Type B pancreatic cell (in vitro differentiated cells): ENCODE data around the gene SNX30. TPM values are rescaled to one million over a fixed set of nuclear protein-coding genes. Genes with fewer than 3 reads are reported as not detected.

Experiments used
- DNase-seq: peaks from one replicate; pipeline ENCODE4 v3.0.0; 2021; ENCODE audit warnings: mixed read lengths; ENCODE audit not compliant: unreplicated experiment; ENCODE audit errors: extremely low spot score
- H3K27ac Mint-ChIP-seq: 2 replicates; pipeline ENCODE4 v1.8.0; 2021; ENCODE audit warnings: mild to moderate bottlenecking, mixed read lengths
- H3K27me3 Mint-ChIP-seq: 2 replicates; pipeline ENCODE4 v1.8.0; 2021; ENCODE audit warnings: mixed read lengths
- H3K36me3 Mint-ChIP-seq: 2 replicates; pipeline ENCODE4 v1.8.0; 2021; ENCODE audit warnings: mixed read lengths
- H3K4me1 Mint-ChIP-seq: one replicate; pipeline ENCODE4 v1.8.0; 2021; ENCODE audit warnings: mixed read lengths; ENCODE audit not compliant: unreplicated experiment
- H3K4me3 Mint-ChIP-seq: 2 replicates; pipeline ENCODE4 v1.8.0; 2021; ENCODE audit warnings: mild to moderate bottlenecking, mixed read lengths
- H3K9me3 Mint-ChIP-seq: 2 replicates; pipeline ENCODE4 v1.8.0; 2021; ENCODE audit warnings: mixed read lengths
- total RNA-seq: library from RNA; stranded (reverse); gene quantifications from 2 replicates; pipeline ENCODE4 v1.2.1, GENCODE V29; 2021; ENCODE audit warnings: low replicate concordance
- TF ChIP-seq, protein P1 (sequence below): fragments of 200-600 bp; sonication (generic); conservative IDR thresholded peaks from 2 replicates; pipeline ENCODE4 v1.5.0; 2021; ENCODE audit warnings: antibody characterized with exemption, mild to moderate bottlenecking

SNX30 gene
- total RNA-seq, 1 donor from 2014 or later: 10.6 TPM

DNA sequence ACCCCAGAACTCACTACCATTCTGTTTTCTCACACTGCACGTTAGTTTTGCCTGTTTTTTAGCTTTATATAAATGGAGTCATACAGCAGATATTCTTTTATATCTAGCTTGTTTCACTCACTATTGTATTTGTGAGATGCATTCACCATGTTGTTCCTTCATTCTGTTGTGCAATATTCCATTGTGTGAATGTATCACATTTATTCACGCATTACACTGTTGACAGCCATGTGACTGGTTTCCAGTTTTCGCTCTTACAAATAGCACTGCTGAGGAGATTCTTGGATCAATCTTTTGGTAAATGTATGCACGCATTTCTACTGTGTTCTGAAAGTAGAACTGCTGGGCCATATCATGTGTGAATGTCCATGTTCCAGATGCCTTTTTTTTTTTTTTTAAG is 6.4 kb upstream of the SNX30 start:
- Mint-ChIP-seq H3K9me3 (no peaks in the 10 kb centered on the region), H3K4me3 (no peak overlapping the region), H3K36me3 (no peaks in the 10 kb centered on the region), H3K27ac (no peak overlapping the region), H3K27me3 (no peaks in the 10 kb centered on the region), H3K4me1 (no peaks in the 10 kb centered on the region)
- TF ChIP-seq, protein P1, sequence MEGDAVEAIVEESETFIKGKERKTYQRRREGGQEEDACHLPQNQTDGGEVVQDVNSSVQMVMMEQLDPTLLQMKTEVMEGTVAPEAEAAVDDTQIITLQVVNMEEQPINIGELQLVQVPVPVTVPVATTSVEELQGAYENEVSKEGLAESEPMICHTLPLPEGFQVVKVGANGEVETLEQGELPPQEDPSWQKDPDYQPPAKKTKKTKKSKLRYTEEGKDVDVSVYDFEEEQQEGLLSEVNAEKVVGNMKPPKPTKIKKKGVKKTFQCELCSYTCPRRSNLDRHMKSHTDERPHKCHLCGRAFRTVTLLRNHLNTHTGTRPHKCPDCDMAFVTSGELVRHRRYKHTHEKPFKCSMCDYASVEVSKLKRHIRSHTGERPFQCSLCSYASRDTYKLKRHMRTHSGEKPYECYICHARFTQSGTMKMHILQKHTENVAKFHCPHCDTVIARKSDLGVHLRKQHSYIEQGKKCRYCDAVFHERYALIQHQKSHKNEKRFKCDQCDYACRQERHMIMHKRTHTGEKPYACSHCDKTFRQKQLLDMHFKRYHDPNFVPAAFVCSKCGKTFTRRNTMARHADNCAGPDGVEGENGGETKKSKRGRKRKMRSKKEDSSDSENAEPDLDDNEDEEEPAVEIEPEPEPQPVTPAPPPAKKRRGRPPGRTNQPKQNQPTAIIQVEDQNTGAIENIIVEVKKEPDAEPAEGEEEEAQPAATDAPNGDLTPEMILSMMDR: no peak
- DNase-seq: no peak

DNA sequence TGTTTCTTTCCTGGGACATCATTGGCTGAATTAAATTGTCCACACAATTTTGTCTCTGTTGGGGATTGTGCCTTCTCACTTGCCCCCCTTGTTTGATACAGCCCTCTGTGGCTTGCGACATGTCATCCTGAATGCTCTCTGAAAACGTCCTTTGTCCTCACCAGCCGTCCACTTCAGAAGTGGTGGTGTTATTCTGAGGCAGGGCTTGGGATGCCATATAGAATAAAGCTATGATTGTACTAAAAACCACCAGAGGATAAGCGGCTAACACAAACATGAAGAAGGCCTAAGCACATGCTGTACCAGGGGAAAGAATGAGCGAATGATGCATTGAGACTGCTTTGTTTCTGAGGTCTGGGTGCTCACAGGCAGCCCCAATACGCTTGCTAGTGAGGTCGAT is 3.5 kb upstream of the SNX30 start:
- Mint-ChIP-seq H3K4me3 (no peak overlapping the region), H3K9me3 (no peaks in the 10 kb centered on the region), H3K27me3 (peaks cover 2% of the 10 kb centered on the region), H3K4me1 (peaks cover 7% of the 10 kb centered on the region), H3K27ac (no peak overlapping the region), H3K36me3 (no peaks in the 10 kb centered on the region)
- TF ChIP-seq, protein P1: no peak
- no peak for DNase-seq

DNA sequence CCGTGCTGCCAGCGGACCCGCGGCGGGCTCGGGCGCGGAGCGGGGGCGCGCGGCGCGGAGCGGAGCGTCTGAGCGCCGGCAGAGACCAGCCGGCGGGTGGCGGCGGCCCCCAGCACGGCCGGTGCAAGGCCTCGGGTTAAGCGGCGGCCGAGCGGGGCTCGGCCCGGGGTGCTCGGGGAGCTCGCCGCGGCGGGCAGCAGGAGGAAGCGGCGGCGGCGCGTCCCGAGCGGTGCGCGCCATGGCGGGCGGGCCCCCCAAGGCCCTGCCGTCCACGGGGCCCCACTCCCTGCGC is 150 bp downstream of the SNX30 start:
- DNase-seq: no peak
- Mint-ChIP-seq H3K4me1 (peaks cover 26% of the 10 kb centered on the region), H3K4me3 (no peak overlapping the region)

DNA sequence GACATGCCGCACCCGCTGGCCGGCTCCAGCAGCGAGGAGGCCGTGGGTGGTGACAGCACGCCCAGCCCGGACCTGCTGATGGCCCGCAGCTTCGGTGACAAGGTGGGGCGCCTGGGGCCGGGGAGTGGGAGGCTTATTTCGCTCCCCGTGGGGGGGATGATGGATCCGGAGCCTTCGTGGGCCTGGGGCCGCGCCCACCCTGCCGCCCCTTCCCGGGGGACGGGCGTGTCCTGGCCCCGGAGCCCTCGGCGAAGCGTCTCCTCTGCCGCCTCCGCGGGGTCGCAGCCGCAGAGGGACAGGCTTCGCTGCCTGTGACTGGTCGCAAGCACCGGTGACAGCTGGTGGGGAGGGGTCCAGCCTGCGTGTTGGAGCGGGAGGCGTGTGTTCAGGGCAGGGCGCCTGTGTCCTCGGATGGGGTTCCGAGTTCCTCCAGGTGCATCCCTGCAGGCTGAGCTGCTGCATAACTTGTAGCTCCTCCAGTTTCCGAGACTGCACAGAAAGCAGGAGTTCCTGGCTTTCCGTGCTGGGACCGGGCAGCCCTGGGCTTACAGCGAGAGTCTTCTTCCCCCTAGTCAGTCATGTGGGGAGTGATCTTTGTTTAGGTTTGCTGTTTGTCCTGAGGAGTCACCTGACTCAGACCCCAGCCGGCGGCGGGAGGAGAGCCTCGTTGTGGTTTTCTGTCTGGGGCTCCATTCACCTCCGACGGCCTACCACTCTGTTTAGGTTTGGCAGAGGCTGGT is 666 bp downstream of the SNX30 start:
- peak; percentile 74 for DNase-seq
- Mint-ChIP-seq H3K36me3 (no peaks in the 10 kb centered on the region), H3K4me1 (peaks cover 26% of the 10 kb centered on the region), H3K4me3 (peak overlapping the region; percentile 90), H3K27ac (peak overlapping the region; percentile 80), H3K27me3 (peaks cover 2% of the 10 kb centered on the region), H3K9me3 (no peaks in the 10 kb centered on the region)
- TF ChIP-seq, protein P1: no peak

More for the DNA sequence above, 150 bp downstream of the SNX30 start:
- TF ChIP-seq, protein P1: no peak
- no peaks in the 10 kb centered on the region for H3K36me3 Mint-ChIP-seq
- no peak overlapping the region for H3K27ac Mint-ChIP-seq
- H3K9me3 Mint-ChIP-seq: no peaks in the 10 kb centered on the region
- peaks cover 2% of the 10 kb centered on the region for H3K27me3 Mint-ChIP-seq

DNA sequence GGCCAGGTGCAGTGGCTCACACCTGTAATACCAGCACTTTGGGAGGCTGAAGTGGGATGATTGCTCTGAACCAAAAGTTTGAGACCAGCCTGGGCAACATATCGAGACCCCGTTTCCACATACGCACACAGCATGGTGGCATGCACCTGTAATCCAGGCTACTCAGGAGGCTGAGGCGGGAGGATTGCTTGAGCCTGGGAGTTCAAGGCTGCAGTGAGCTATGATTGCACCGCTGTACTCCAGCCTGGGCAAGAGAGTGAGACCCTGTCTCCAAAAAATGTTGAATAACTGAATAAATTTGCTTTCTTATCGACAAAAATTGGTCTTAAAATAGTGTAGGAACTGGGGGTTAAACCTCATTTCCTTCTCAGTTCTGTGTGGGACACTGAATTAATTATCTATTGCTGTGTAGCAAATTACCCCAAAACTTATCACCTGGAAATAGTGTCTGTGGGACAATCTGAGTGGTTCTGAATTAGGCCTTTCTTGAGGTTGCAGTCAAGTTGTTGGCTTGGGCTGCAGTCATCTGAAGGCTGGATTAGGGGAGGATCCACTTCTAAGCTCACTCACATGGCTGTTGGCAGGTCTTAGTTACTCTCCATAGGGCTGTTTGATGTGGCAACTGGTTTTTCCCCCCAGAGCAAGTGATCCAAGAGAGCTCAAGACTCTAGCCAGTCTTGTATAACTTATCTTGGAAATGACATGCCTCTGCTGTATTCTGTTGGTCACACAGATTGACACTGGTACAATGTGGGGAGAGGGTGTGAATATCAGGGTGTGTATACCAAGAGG is 2.0 kb downstream of the SNX30 start:
- DNase-seq: no peak
- peaks cover 2% of the 10 kb centered on the region for H3K27me3 Mint-ChIP-seq
- peak overlapping the region; percentile 80 for H3K27ac Mint-ChIP-seq
- H3K36me3 Mint-ChIP-seq: no peaks in the 10 kb centered on the region
- H3K4me3 Mint-ChIP-seq: peak overlapping the region; percentile 90
- H3K9me3 Mint-ChIP-seq: no peaks in the 10 kb centered on the region
- H3K4me1 Mint-ChIP-seq: peaks cover 26% of the 10 kb centered on the region
- TF ChIP-seq, protein P1: no peak
